Stimulated activated CD8-positive, alpha-beta memory T cell treated with anti-CD3 and anti-CD28 coated beads, Interleukin-7, amount 100 ng/mL, for 24 hours (primary cell): ENCODE data around the gene CDCA8.
"Not testable (repeated sequence)": the region's sequence is repeated elsewhere in the genome, so short reads cannot be mapped to it uniquely, and the experiment has no call there.

Source experiments
- DNase-seq: peaks from one replicate; pipeline ENCODE4 v3.0.0-alpha.2; 2020; ENCODE audit warnings: low read depth

CDCA8 gene

DNA sequence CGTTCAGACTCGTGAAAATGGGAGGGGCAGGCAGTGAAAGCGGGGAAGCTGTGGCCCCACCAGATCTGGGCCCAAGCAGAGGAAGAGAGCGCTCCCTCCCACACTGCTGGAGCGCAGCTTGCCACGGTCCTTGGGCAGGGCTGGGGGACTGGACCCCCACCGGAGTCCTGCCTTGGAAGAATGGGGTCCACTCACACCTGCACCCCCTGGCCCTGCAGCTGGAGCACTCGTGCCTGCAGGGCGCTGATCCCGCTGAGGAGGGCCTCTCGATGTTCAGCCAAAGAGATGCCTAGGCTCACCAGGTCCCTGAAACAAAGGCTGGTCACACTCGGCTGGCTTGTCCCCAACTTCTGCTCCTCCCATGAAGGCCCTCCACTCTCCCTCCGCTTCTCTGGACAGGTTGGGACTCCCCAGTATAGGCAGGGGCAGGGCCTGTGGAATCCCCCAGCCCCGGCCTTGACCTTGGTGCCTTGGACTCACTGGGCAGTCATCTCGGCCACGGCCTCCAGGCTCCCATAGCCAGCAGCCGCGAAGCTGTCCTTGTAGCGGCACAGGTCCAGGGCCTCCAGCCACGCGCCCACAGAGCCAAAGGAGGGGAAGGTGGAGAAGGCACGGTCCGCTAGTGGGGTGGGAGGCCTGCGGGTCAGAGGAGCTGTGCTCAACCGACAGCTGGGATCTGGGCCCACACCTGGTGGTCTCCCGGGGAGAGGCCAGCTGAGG lies 26.0 kb downstream of the CDCA8 start:
- DNase-seq, result no peak

DNA sequence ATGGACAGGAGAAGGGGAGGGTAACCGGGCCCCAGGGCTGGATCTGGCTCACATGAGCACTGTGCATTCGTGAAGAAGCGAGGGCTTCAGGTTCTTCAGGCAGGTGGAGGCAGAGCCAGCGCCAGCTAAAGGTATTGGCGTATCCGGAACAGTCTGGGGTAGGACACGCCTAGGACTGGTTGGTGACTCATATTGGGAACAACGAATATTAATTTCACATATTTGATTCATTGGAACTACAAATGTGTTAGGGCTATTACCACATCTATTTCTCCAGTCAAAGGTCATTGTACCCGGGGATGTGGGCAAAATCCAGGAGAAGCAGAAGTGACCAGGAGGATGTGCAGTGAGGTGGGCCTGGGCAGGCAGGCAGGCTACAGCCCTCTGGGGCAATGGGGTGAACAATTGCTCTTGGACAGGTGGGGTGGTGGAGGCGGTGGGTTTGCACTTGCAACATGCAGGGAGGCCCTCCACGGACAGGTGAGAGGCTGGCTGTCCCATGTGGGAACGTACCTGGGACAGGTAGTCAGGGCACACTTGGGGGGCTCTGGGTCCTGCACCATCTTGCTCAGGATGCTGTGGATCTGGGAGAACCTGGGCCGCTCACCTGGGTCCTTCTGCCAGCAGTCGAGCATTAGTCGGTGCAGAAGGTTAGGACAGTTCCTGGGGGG lies 26.7 kb downstream of the CDCA8 start:
- no peak for DNase-seq

DNA sequence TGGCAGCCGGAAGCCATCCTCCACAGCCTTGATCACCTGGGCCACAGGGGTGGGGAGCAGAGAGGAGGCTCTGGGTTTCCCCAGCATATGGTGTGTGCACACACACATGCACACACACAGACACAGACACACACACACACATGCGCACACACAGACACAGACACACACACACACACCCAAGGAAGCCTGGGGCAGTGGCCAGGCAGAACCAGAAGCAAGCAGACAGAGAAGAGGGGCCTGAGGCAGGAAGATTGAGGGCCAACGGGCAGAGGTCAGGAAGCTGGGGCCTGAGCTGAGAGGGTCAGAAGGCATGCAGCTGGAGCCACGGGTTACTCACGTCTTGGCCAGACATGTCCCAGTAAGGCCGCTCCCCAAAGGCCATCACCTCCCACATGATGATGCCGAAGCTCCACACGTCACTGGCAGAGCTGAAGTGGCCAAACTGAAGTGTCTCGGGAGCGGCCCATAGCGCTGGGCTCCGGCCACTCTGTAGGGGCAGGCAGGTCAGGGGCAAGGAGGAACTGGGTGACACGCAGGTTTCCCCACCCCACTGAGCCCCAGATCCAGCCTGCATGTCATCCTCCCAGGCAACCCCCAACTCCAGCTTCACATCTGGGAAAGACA lies 27.4 kb downstream of the CDCA8 start:
- DNase-seq, result no peak

DNA sequence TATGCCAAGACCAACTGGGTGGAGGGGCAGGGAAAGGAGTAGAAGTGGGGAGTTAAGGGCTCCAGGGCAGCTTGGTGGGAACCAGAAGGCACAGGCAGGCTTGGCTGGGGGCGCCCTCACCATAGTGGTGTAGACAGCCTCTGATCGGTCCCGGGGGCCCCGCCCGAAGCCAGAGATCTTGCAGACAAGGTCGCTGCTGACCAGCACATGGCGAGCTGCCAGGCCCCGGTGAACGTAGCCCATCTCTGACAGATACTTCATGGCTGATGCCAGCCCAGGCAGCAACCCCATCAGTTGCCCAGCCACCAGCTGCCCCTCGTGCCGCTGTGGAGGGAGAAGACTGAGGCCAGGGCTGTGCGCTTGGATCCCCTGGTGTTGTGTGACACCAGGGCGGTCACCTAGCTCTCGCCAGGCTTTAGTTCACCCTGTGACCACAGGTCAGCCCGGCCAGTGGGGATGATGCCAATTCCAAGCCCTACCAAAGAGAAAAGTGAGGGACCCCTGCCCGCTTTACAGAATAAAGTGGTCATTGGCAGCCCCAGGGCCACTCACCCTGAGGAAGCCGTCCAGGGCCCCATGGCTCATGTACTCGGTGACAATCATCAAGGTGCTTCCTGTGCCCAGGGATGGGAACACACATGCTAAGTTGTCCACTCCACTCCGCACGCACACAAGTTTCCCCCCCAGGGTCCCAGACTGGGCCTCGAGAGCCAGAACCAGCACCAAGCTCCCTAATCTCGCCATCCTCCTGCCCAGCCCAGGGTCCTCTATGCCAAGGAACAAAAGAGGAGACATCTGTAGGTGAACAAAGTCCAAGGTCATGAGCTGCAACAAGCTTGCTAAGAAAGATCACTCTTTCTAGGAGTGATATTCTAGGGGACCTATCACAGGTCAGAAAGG lies 28.2 kb downstream of the CDCA8 start:
- no peak for DNase-seq

DNA sequence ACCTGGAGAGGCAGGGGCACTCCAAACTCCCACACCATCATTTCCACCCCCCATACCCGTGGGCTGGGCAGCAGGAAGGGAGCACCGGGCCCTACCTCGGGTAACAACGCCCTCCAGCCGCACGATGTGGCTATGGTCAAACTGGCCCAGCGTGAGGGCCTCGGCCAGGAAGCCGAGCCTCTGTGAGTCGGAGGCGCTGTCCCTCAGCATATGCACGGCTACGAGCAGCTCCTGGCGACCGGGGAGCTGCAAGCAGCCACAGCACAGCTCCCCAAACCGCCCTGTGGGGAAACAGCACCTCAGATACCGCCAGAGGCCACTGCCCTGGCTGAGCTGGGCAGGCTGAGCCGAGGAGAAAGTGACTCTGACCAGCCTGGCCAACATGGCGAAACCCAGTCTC lies 29.2 kb downstream of the CDCA8 start:
- no peak for DNase-seq

DNA sequence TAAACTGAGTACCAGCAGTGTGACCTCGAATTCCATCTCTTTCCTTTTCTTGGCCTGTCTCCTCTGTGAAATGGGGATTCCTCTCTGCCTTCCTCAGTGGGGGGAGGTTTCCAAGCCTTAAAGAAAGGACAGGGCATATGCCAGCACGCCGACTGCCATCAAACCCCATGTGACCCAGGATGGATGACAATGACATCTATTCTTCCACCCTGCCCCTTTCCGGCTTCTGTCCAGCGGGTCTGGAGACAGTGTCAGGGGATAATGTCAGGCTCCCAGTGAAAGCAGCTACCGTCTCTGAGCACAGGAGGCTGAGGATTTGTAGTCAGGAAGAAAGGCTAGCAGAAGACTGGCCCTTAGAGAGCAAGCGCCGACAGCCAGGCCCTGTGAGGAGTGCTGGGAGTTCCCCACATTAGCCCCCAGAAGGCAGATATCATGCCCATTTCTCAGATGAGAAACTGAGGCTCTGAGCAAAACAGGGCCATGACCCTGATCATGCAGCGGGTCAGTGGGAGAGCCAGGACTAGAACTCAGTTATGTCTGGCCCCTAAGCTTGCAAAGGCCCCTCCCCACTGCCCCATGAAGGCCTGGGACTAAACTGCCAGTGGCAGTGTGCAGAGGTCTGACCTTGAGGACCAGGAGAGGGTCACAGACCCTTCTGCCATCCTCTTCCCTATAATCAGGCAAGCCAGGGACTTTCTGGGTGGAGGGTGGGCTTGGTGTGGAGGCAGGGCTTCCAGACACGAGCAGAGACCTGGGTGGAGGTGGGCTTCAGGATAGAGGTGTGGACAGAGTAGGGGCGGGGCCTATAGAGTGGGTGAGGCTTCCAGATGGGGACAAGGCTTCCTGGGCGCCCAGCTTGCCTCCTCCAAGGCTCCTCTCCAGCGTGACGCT lies 30.1 kb downstream of the CDCA8 start:
- DNase-seq, result no peak

DNA sequence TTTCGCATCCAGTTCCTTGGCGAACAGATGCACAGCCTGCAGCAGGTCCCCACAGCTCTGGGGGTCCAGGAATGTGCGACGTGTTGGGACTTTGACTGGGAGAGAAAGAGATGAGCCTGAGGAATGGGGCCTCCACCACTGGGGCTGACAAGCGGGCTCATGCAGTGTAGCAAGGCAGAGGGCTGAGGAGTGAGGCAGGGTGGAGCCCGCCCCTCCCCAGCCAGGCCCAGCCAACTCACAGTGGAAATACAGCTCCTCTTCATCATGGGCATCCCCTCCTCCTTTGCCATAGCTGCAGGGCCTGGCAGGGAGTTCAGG lies 30.7 kb downstream of the CDCA8 start:
- no peak for DNase-seq

DNA sequence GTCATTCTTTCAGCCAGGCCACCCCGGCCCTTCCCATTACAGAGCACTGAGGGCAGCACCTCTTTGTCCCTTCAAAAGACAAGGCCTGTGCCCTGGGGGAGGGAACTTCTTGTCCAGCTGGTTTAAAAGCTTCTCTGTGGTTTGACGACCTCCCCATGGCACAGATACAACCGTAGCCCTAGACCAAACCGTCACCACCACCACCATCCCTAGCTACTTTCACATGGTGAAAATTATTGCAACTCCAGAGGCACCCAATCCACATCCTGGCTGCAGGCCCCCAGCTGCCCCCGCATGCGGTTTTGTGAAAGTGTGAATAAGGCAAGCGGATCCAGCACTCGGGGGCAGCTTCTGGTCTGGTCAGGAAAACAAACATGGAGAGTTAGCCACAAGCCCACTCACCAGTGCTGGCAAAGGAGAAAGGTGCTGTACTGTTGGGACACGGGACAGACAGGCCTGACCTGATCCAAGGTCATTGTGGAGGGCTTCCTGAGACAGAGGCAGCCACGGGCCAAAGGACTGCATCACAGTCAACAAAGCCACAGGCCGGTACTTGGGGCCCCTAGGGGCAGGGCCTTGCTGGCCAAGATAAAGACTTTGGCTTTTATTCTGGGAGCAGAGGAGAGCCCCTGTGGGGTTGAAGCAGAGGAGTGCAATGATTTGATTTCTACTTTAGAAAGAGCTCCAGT lies 31.2 kb downstream of the CDCA8 start:
- DNase-seq, result no peak

DNA sequence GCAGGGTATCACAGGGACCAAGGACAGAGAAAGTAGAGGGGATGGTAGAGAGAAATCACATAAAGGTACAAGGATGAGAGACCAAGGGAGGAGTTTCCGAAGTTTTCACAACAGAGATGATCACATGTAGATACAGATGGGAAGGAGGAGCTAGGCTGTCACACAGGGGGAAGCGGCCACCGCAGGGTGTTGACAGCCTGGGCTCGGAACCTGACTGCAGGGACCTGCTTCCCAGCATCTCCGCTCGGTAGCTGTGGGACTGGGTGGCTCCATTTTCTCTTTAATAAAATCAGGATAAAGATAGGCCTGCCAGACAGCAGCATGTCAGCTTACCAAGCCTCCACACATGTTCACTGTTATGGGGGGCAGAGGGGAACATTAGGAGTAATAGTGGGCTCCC lies 32.3 kb downstream of the CDCA8 start:
- no peak for DNase-seq

DNA sequence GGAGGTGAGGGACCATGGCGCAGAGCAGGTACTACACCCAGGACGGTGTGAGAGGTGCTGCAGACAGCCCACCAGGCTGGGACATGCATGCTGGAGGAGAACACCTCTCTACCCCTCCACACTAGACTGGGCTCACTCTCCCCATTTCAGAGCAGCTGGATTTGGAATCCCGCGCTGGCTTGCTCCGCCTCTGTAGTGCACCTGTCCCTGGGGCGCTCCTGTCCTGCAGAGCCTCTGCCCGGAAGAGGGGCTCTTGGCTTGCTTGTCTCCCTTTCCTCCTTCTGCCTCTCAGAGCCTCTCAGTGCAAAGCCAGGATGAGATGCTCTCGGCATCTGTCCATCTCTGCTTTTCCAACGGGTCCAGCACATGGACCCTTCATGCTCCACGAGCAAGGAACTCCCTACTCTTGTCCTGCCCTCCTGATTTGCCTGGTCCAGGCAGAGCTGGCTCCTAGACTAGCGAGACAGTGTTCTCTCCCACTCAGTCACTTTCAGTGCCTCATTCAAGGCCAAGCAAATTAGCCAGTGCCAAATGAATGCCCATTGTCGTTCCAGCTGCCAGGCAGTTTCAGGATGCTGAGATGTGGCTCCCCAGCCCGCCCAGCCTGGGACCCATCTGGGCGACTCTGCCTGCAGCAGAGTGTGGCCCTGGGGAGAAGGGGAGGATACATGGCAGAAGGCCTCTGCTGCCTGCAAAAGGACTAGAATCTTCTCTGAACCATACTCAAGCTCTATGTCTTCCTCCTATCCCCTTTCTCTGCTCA lies 33.7 kb downstream of the CDCA8 start:
- no peak for DNase-seq

DNA sequence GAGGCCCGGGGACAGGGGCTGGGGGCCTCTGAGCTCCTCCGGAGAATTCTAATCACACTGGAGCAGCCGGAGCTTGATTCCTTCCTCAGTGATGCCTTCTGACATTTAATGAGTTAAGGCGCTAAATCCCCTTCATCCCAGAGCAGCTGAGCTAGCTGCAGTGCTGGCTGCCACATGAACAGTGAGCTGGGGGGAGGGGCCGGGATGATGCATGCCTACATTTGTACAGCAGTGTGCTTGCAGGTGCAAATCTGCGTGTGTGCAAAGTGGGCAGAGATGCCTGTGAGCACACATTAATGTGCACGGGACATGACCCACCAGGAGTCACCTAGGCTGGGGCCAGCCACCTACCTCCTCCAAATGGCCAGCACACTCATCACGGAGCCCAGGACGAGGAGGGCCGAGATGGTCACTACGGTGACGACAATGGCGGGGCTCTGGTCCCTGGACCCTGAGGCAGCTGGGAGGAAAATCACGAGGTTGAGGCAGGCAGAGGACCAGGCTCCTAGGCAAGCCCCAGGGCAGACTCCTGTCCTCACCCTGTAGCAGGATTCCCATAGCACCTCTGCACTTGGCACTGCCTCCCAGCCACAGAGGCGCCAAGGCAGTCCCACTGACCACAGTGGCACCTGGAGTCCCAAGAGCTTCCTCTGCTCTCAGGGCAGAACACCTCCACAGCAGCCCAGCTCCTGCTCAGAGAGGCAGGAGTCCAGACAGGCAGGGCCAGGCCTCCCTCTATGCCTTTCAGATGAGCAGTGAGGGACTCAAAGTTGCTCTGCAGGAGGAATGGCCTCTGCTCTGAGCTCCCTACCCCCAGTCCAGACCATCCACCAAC lies 34.7 kb downstream of the CDCA8 start:
- no peak for DNase-seq

DNA sequence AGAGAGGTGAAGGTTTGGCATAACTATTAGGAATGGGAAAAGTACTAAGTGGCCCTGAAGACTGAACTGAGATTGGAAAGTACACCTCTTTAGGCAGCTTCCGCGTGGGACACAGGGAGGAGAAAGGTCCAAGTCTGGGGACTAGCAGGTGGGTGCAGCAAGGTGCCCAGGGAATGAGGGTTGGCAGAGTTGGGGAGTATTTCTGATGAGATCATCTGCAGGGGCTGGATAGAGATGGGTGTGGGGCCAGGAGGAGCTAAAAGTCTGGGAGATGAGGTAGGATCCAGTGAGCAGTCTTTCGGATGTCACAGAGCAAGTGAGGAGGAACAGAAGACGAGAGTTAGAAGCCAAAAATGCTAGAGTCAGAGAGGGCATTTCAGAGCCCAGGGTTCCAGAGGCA lies 36.1 kb downstream of the CDCA8 start:
- no peak for DNase-seq

DNA sequence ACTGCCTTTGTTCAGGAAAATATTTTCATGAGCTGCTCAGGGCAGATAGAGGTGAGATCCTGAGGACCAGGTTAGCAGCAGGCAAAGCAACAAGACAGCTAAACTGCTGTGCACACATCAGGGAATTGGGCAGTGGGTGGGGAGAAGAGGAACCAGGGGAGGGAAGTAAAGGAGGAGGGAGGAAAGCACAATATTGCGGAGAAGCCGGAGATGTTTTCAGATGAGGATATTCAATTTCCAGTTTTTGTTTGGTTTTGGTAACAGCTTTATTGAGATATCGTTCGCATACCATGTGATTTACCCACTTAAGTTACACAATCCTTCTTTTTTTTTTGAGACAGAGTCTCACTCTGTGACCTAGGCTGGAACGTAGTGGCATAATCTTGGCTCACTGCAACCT lies 38.1 kb downstream of the CDCA8 start:
- DNase-seq, result no peak

DNA sequence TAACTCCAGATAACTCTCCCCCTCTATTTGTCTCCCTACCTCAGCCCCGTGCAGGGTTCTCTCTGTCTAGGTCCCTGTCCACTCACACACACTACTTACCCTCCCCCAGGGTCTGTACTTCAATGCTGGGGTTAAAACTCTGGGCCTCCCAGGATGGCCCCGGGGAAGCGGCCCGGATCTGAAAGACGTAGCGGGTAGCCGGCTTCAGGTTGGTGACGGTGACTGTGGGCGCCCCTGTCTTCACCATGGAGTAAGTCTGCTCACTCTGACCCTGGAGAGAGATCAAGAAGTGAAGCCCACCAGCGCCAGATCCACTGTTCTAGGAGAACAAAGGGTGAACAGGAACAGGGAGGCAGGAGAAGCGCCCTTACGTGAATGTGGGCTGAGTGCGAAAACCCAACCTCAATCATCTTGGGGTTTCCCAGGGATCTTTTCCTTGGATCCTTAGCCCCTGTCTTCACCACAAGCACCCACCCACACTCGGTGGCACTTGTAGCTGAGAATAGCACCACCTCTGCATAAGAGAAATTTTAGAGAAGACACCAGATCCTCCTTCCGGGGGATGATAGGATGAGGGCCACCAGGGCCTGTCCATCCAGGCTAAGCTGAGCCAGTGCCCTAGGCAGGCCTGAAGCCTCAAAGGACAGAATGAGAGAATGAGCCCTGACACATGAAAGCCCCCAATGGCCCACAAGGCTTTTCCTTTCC lies 39.1 kb downstream of the CDCA8 start:
- DNase-seq, result no peak

DNA sequence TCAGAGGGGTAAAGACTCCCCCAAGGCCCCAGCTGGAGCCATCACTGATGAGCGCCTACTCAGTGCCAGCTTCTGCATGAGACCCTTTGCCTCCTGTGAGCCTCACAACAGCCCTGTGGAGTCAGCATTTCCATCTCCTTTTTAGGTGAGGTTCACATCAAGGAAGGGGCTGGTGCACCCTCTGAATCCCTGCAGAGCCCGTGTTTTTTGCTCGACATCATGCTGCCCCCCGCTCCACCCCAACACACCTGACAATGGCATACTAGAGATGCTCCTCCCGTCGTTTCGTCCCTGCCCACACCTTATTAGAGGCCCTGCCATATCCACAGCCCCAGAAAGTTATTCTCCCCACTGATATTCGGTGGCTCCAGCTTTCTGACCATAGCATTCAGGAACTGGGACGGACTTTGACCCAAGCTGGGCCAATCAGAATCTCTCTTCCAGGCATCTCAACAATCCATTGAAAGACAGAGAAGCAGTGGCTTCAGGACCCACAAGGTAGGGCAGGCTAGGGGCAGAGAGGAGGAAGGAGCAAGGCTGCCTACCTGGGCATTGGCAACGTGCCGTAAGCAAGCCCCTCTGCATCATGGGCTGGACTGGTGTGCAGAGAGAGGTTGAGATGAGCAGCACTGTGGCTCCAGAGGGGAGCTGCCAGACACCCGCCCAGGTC lies 39.9 kb downstream of the CDCA8 start:
- no peak for DNase-seq

DNA sequence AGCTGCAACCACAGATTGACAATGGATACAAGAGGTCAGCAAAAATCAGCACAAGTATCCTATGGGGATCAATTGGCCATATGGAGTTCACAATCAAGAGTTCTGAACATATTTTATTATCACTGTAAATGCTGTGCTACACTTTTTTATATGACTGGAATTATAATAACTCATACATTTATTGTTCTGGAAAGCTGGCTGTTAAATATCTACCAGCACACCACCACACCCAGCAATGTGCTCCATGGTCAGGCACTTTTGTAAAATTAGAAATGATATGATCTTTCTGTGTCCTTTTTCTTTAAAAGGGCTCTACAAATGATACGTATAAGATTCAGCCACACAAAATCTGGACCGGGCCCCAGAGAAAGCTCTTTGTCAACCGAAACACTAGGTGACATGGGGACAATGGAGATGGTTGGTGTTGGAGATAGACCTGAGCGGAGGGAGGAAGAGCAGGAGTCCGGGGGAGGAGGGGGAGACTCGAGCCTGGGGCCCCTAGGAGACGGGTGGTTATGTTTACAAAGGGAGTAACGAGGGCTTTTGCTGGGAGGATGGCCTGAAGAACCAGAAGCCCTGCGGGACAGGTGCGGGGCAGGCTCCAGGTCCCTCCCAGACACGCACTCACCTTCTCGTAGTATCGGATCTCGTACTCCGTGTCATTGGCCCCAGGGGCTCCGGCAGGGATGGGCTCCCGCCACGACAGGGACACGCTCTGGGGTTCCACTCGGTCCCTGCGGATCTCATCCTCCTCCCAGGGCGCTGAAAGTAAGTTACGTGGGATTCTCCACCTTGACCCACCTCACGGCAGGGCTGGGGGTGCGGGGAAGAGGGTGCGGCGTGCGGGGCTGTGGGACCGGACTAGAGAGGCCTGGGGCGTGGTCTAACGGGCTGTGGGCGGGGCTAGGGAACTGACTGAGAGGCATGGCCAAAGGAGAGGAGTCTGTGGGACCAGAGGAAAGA lies 42.6 kb downstream of the CDCA8 start:
- no peak for DNase-seq

DNA sequence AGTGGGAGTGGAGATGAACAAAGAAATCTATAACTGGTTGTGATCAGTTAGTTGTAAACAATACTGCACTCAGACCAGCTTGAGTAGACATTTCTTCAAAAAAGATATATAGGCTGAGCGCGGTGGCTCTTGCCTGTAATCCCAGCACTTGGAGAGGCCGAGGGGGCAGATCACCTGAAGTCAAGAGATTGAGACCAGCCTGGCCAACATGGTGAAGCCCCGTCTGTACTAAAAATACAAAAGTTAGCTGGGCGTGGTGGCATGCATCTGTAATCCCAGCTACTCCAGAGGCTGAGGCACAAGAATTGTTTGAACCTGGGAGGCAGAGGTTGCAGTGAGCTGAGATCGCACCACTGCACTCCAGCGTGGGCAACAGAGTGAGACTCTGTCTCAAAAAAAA lies 45.7 kb downstream of the CDCA8 start:
- not testable (repeated sequence) for DNase-seq
